Measurements from ENCODE around the gene KRABD2.
A peak's percentile ranks its signal among the peaks of the same experiment; 100 is the strongest.

Gene KRABD2

DNA sequence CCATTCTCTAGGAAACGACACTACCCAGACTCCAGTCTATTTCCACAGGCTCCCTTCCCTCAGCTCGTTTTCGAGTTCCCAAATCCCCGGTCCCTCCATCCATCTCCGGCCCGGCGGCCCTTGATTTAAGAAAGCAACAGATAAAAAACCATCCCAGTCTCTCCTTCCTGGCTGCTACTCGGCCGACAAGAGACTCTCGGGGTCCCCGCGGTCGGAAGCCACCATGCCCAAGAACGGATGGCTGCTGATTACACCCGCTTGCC, 6.3 kb upstream of the KRABD2 start (continued):
- TF ChIP-seq, protein P1, sequence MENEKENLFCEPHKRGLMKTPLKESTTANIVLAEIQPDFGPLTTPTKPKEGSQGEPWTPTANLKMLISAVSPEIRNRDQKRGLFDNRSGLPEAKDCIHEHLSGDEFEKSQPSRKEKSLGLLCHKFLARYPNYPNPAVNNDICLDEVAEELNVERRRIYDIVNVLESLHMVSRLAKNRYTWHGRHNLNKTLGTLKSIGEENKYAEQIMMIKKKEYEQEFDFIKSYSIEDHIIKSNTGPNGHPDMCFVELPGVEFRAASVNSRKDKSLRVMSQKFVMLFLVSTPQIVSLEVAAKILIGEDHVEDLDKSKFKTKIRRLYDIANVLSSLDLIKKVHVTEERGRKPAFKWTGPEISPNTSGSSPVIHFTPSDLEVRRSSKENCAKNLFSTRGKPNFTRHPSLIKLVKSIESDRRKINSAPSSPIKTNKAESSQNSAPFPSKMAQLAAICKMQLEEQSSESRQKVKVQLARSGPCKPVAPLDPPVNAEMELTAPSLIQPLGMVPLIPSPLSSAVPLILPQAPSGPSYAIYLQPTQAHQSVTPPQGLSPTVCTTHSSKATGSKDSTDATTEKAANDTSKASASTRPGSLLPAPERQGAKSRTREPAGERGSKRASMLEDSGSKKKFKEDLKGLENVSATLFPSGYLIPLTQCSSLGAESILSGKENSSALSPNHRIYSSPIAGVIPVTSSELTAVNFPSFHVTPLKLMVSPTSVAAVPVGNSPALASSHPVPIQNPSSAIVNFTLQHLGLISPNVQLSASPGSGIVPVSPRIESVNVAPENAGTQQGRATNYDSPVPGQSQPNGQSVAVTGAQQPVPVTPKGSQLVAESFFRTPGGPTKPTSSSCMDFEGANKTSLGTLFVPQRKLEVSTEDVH (IDR thresholded peaks at IDR 0.05; ENCODE audit: low read depth, partially characterized antibody) = no peak
- no peak for TF ChIP-seq RCOR1 (conservative IDR thresholded peaks at IDR 0.05; ENCODE audit: low read depth, low read length)
- TF ChIP-seq MYB (IDR thresholded peaks at IDR 0.05; ENCODE audit: borderline replicate concordance, low read depth, low read length) = no peak
- no peak for TF ChIP-seq CHD1 (IDR thresholded peaks at IDR 0.05; ENCODE audit: low read depth, low read length)

DNA sequence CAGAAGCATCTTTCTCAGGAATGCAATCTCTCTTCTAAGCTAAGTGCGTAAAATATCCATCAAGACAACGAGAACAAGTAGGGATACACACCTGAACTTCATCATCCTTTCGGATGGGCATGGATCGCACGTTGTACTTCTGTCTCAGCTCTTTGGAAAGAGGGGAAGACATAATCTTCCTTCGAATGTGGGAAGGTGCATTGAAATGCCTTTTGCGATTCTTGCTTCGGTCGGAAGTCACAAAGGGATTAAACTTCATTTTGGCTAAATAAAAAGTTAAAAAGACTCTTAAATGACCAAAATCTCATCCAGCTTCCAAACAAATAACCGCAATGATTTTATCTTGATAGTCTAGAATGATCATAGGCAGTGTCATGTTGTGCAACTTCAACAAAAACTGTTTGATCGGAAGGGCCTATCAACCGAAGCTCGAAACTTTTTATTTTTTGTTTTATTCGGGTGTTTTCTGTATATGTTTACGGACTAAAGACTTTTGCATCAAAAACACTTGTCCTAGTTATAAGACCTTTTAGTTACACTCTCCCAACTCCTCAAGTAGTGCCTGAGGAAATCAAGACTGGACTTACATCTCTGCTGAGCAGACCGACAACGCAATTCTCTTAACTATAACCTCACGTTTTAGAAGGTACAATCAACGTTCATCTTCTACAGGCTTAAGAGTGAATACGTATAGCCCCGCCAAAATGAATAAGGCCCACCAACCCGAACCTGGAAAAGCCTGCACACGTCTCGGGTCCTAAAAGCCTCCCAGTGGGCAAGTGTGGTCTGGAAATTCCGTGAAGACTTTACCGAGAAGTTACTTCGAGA, 5.8 kb upstream of the KRABD2 start:
- H2AFZ ChIP-seq (ENCODE audit: control insufficient read depth, low read depth, low read length) = no peak overlapping the region
- SMC1A ChIA-PET (ENCODE audit: uncharacterized antibody, unreplicated experiment) = no interaction called here
- H3K27me3 ChIP-seq (replicated peaks in 1 of 2; ENCODE audit: control insufficient read depth in 2 of 2, insufficient read depth in 2 of 2, low read length in 1 of 2) = no peaks in the 10 kb centered on the region
- WGBS (ENCODE audit: insufficient coverage, insufficient replicate concordance, low lambda C conversion rate, missing lambda C conversion rate) = 3% methylated on average over 27 of the region's 27 CpGs
- no peaks in the 10 kb centered on the region for H3K9me3 ChIP-seq (replicated peaks; ENCODE audit: control insufficient read depth, insufficient read depth, low read length)
- RAD21 ChIA-PET (ENCODE audit: unreplicated experiment) = interaction anchor here (3.1 kb wide), 1 partner anchor 363 kb away, joined by 8 read pairs; no protein-coding TSS in a partner anchor
- no peaks in the 10 kb centered on the region; the same call in 1 of the 2 replicates for H3K4me1 ChIP-seq (ENCODE audit: control insufficient read depth, insufficient read depth, low read length)
- intact Hi-C loops (cut with micrococcal nuclease; ENCODE audit: unreplicated experiment) = loop anchor here (10.0 kb wide), 1 partner anchor 363 kb away; the partner anchor contains the start of gene CCDC42
- peaks cover 7 to 31% of the 10 kb centered on the region in 2 experiments for H3K36me3 ChIP-seq (ENCODE audit: control insufficient read depth in 2 of 2, insufficient read depth in 2 of 2, low read length in 1 of 2)
- H3K9ac ChIP-seq (ENCODE audit: control insufficient read depth, insufficient read depth, low read length) = peak overlapping the region; percentile 88
- DNase-seq (ENCODE audit: low read depth, low spot score) = no peak
- FAIRE-seq = no peak
- in situ Hi-C loops (cut with MboI) = no loop called here
- CTCF ChIA-PET = interaction anchor here (0.6 to 1.6 kb wide), 5 partner anchors 21 to 364 kb away, joined by 3 to 4 read pairs (median 3); partner anchors contain the start of gene RANGRF
- no peak for ATAC-seq
- H4K20me1 ChIP-seq (ENCODE audit: control insufficient read depth, insufficient read depth) = peaks cover 9% of the 10 kb centered on the region
- peak overlapping the region; percentile 84 for H3K4me3 ChIP-seq
- BruUV-seq (replicated peaks) = TSS peak; percentile 68
- peak overlapping the region; percentile 76 for H3K27ac ChIP-seq (ENCODE audit: control insufficient read depth, insufficient read depth)
- no peak for TF ChIP-seq POLR2AphosphoS5 (IDR thresholded peaks at IDR 0.05; ENCODE audit: low read length)
- TF ChIP-seq CEBPB (IDR thresholded peaks at IDR 0.05; ENCODE audit: borderline replicate concordance in 1 of 2, low read depth in 2 of 2, low read length in 2 of 2) = no peak
- TF ChIP-seq, protein P2, sequence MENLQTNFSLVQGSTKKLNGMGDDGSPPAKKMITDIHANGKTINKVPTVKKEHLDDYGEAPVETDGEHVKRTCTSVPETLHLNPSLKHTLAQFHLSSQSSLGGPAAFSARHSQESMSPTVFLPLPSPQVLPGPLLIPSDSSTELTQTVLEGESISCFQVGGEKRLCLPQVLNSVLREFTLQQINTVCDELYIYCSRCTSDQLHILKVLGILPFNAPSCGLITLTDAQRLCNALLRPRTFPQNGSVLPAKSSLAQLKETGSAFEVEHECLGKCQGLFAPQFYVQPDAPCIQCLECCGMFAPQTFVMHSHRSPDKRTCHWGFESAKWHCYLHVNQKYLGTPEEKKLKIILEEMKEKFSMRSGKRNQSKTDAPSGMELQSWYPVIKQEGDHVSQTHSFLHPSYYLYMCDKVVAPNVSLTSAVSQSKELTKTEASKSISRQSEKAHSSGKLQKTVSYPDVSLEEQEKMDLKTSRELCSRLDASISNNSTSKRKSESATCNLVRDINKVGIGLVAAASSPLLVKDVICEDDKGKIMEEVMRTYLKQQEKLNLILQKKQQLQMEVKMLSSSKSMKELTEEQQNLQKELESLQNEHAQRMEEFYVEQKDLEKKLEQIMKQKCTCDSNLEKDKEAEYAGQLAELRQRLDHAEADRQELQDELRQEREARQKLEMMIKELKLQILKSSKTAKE (IDR thresholded peaks at IDR 0.05; ENCODE audit: low read depth, poor library complexity, severe bottlenecking) = no peak
- no peak for TF ChIP-seq RAD51 (IDR thresholded peaks at IDR 0.05)
- TF ChIP-seq POLR2AphosphoS2 (IDR thresholded peaks at IDR 0.05; ENCODE audit: low read depth, low read length) = no peak
- TF ChIP-seq SUPT20H (IDR thresholded peaks at IDR 0.05; ENCODE audit: borderline replicate concordance, control insufficient read depth, low read depth, low read length) = no peak
- no peak for TF ChIP-seq GATAD2B (conservative IDR thresholded peaks at IDR 0.05; ENCODE audit: low read depth)
- TF ChIP-seq NFYA (IDR thresholded peaks at IDR 0.05; ENCODE audit: borderline replicate concordance, low read depth, low read length) = no peak
- TF ChIP-seq BACH1 (IDR thresholded peaks at IDR 0.05; ENCODE audit: borderline replicate concordance) = no peak
- peaks cover 47% of the 10 kb centered on the region for H3K79me2 ChIP-seq (ENCODE audit: control insufficient read depth, insufficient read depth, low read length)
- POLR2A ChIA-PET = interaction anchor here (0.7 kb wide), 1 partner anchor 370 kb away, joined by 4 read pairs; no protein-coding TSS in a partner anchor
- peak overlapping the region; percentile 78 for H3K4me2 ChIP-seq (ENCODE audit: control insufficient read depth, insufficient read depth)

All from GM12878 (cell line).